Measurements from ENCODE around the gene ALPI.

- TF ChIP-seq CTCF (IDR thresholded peaks at IDR 0.05; ENCODE audit: low read depth, low read length) (no peak), EZH2phosphoT487 (IDR thresholded peaks at IDR 0.05; ENCODE audit: low read depth) (no peak)
These were observed 36.4 kb downstream of the ALPI start for GRCh38 chr2:232492236-232492848.
